ENCODE results near the gene ENPP6. TPM values are rescaled to one million over a fixed set of nuclear protein-coding genes. Genes with fewer than 3 reads are reported as not detected.

The ENPP6 gene
- total and polyA plus RNA-seq, 2 donors (not counting 1 experiment from before 2014, with no cell fraction given): 0.01 TPM; not detected in 1

DNA sequence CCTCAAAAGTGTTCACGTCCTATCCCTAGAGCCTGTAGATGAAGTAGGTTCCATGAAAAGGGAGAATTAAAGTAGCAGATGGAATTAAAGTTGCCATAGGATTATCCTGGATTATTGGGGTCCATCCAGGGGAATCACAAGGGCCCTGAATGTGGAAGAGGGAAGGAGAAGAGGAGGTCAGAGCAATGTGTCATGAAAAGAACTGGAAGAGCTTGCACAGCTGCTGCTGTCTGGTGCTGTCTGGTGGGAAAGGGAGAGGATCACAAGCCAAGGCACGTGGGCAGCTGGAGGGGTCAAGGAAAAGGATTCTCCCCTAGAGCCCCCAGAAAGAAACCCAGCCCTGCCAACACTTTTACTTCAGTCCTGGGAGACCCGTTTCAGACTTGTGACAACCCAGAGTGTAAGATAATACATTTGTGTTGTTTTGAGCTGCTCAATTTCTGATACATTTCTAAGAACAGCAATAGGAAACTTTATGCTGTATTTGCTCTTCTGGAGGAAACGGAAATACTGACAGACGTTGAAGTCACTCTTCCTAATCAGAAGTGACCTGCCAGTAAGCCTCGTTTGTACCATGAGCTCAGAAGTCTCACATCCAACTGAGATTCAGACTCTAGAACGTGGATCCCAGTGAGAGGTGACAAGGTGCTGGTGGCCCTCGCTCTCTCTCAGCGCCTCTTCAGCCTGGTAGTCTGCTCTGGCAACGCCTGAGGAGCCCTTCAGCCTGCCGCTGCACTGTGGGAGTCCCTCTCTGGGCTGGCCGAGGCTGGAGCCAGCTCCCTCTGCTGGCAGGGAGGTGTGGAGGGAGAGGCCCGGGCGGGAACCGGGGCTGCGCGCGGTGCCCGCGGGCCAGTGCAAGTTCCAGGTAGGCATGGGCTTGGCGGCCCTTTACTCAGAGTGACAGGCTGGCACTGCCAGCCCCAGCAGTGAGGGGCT, 34.7 kb upstream of the ENPP6 start:
- no peak overlapping the region for H3K4me3 ChIP-seq (ENCODE audit: control extremely low read depth in 1 of 5, extremely low read depth in 1 of 5, insufficient read depth in 1 of 5, low read depth in 2 of 5, low read length in 4 of 5)
- ChIA-PET POLR2A (no interaction called here), CTCF (interaction anchor here (1.2 to 2.5 kb wide), 5 partner anchors 9 to 31 kb away, joined by 3 to 20 read pairs (median 5); no protein-coding TSS in a partner anchor)
- WGBS (ENCODE audit: insufficient coverage): 92% methylated on average over 19 of the region's 21 CpGs
- no peak overlapping the region for H3K4me3 Mint-ChIP-seq
- intact Hi-C loops (cut with micrococcal nuclease): no loop called here
- H3K27ac ChIP-seq (ENCODE audit: low read length in 2 of 2): no peak overlapping the region
- no peaks in the 10 kb centered on the region for H4K20me1 ChIP-seq (ENCODE audit: control insufficient read depth, insufficient read depth, low read length, poor library complexity, severe bottlenecking)
- no peak for ATAC-seq (ENCODE audit: low read depth)
- peaks cover 5% of the 10 kb centered on the region for H3K27me3 Mint-ChIP-seq
- no peaks in the 10 kb centered on the region for H3K79me2 ChIP-seq (ENCODE audit: control insufficient read depth, insufficient read depth, low read length)
- H3K27ac Mint-ChIP-seq: no peak overlapping the region
- H3K27me3 ChIP-seq (replicated peaks in 1 of 4; ENCODE audit: control extremely low read depth in 1 of 4, control insufficient read depth in 3 of 4, insufficient read depth in 4 of 4, low read length in 3 of 4): no peaks in the 10 kb centered on the region
- H3K4me1 ChIP-seq (ENCODE audit: control insufficient read depth in 2 of 2, insufficient read depth in 2 of 2, low read length in 2 of 2): no peaks in the 10 kb centered on the region
- TF ChIP-seq EZH2 (IDR thresholded peaks at IDR 0.05; ENCODE audit: borderline replicate concordance, insufficient read depth, low read depth, low read length, poor library complexity, severe bottlenecking): no peak
- TF ChIP-seq, protein P1, sequence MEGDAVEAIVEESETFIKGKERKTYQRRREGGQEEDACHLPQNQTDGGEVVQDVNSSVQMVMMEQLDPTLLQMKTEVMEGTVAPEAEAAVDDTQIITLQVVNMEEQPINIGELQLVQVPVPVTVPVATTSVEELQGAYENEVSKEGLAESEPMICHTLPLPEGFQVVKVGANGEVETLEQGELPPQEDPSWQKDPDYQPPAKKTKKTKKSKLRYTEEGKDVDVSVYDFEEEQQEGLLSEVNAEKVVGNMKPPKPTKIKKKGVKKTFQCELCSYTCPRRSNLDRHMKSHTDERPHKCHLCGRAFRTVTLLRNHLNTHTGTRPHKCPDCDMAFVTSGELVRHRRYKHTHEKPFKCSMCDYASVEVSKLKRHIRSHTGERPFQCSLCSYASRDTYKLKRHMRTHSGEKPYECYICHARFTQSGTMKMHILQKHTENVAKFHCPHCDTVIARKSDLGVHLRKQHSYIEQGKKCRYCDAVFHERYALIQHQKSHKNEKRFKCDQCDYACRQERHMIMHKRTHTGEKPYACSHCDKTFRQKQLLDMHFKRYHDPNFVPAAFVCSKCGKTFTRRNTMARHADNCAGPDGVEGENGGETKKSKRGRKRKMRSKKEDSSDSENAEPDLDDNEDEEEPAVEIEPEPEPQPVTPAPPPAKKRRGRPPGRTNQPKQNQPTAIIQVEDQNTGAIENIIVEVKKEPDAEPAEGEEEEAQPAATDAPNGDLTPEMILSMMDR (IDR thresholded peaks at IDR 0.05): no peak
- H2AFZ ChIP-seq (ENCODE audit: insufficient read depth, low read depth, low read length, poor library complexity, severe bottlenecking): no peak overlapping the region
- H3K9ac ChIP-seq (ENCODE audit: low read length): no peak overlapping the region
- no peaks in the 10 kb centered on the region for H3K36me3 ChIP-seq (replicated peaks in 1 of 2; ENCODE audit: control extremely low read depth in 1 of 2, control insufficient read depth in 1 of 2, extremely low read depth in 1 of 2, insufficient read depth in 2 of 2, low read length in 1 of 2)
- DNase-seq: no peak
- H3K4me1 Mint-ChIP-seq: no peaks in the 10 kb centered on the region
- H3K4me2 ChIP-seq (replicated peaks; ENCODE audit: low read depth, low read length, poor library complexity, severe bottlenecking): no peak overlapping the region
- H3K9me3 Mint-ChIP-seq (ENCODE audit: insufficient read depth): no peaks in the 10 kb centered on the region
- H3K9me3 ChIP-seq (ENCODE audit: control extremely low read depth in 1 of 3, control insufficient read depth in 2 of 3, insufficient read depth in 1 of 3, low read length in 2 of 3): peaks cover 0 to 8% (median 0%) of the 10 kb centered on the region in 3 donors

DNA sequence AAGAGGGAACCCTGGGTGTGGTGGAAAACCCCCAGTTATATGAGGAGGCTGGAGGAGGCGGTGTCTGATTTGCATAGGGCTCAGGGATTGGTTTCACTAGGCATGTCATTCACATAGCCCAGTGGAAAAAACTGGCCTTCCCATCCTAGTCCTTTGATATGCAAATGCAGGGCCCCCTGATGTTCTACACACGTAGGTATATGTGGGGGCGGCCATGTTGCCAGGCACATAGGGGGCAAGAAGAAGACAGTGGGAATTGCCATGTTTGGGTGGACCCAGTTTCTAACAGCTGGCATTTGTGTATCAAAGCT, 34.0 kb upstream of the ENPP6 start:
- Histone ChIP-seq H4K20me1 (ENCODE audit: control insufficient read depth, insufficient read depth, low read length, poor library complexity, severe bottlenecking) (no peaks in the 10 kb centered on the region), H3K36me3 (replicated peaks in 1 of 2; ENCODE audit: control extremely low read depth in 1 of 2, control insufficient read depth in 1 of 2, extremely low read depth in 1 of 2, insufficient read depth in 2 of 2, low read length in 1 of 2) (no peaks in the 10 kb centered on the region), H3K4me2 (replicated peaks; ENCODE audit: low read depth, low read length, poor library complexity, severe bottlenecking) (no peak overlapping the region), H3K27ac (ENCODE audit: low read length in 2 of 2) (no peak overlapping the region), H3K4me1 (ENCODE audit: control insufficient read depth in 2 of 2, insufficient read depth in 2 of 2, low read length in 2 of 2) (no peaks in the 10 kb centered on the region), H3K79me2 (ENCODE audit: control insufficient read depth, insufficient read depth, low read length) (no peaks in the 10 kb centered on the region), H3K4me3 (ENCODE audit: control extremely low read depth in 1 of 5, extremely low read depth in 1 of 5, insufficient read depth in 1 of 5, low read depth in 2 of 5, low read length in 4 of 5) (no peak overlapping the region), H3K27me3 (replicated peaks in 1 of 4; ENCODE audit: control extremely low read depth in 1 of 4, control insufficient read depth in 3 of 4, insufficient read depth in 4 of 4, low read length in 3 of 4) (no peaks in the 10 kb centered on the region), H3K9me3 (ENCODE audit: control extremely low read depth in 1 of 3, control insufficient read depth in 2 of 3, insufficient read depth in 1 of 3, low read length in 2 of 3) (peaks cover 0 to 8% (median 0%) of the 10 kb centered on the region in 3 donors), H3K9ac (ENCODE audit: low read length) (no peak overlapping the region), H2AFZ (ENCODE audit: insufficient read depth, low read depth, low read length, poor library complexity, severe bottlenecking) (no peak overlapping the region)
- intact Hi-C loops (cut with micrococcal nuclease): no loop called here
- no CpG with 5 or more reads among the region's 3 CpGs for WGBS (ENCODE audit: insufficient coverage)
- no peaks in the 10 kb centered on the region for H3K9me3 Mint-ChIP-seq (ENCODE audit: insufficient read depth)
- TF ChIP-seq, protein P1 (IDR thresholded peaks at IDR 0.05): no peak
- H3K4me1 Mint-ChIP-seq: no peaks in the 10 kb centered on the region
- peaks cover 5% of the 10 kb centered on the region for H3K27me3 Mint-ChIP-seq
- POLR2A ChIA-PET: no interaction called here
- no peak overlapping the region for H3K27ac Mint-ChIP-seq
- H3K4me3 Mint-ChIP-seq: no peak overlapping the region
- CTCF ChIA-PET: interaction anchor here (1.2 to 2.5 kb wide), 10 partner anchors 8 to 732 kb away, joined by 3 to 20 read pairs (median 3); no protein-coding TSS in a partner anchor
- DNase-seq: no peak
- ATAC-seq (ENCODE audit: low read depth): no peak
